Measurements from ENCODE around the gene LRRC39. TPM values are rescaled to one million over a fixed set of nuclear protein-coding genes. Genes with fewer than 3 reads are reported as not detected.

LRRC39 gene
- total RNA-seq, 1 donor from 2014 or later: 0.43 TPM

DNA sequence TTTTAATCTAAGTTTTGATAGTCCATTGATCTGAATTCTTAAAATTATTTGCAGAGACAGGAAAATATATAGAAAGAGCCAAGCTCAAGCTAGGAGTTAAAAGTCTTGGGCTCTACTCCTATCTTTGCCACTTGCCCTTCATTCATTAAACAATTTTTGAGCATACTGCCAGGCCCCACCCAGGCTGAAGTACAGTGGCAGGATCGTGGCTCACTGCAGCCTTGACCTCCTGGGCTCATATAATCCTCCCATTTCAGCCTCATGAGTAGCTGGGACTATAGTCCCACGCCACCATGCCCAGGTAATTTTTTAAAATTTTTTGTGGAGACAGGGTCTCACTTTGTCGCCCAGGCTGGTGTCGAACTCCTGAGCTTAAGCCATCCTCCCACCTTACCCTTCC is 36.9 kb downstream of the LRRC39 start:
- Mint-ChIP-seq H3K27me3 (ENCODE audit: low read depth) (no peaks in the 10 kb centered on the region), H3K4me1 (ENCODE audit: low read depth) (peaks cover 2% of the 10 kb centered on the region), H3K36me3 (ENCODE audit: low read depth) (peaks cover 74% of the 10 kb centered on the region), H3K4me3 (ENCODE audit: low read depth) (no peak overlapping the region), H3K27ac (no peak overlapping the region), H3K9me3 (no peaks in the 10 kb centered on the region)
- no peak for DNase-seq (ENCODE audit: low spot score)
- intact Hi-C loops (cut with micrococcal nuclease): no loop called here

DNA sequence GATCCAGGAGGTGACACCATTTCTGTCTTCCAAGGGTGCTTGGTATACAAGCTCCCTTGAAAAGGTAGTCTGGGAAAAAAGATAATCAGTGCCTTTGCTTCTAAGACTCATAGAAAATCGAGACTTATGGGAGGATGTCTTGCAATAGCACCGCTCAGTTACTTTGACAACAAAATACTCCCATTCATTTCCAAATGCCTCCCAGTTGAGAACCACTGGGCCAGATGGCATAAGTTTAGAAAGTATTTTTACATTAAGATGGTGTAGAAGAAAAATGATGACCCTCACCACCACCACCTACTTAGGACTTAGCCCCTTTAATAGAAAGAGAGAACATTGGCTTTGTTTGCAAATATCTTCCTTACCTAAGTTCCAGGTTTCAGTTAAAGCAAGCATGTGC is 40.5 kb downstream of the LRRC39 start:
- H3K27me3 Mint-ChIP-seq (ENCODE audit: low read depth): no peaks in the 10 kb centered on the region
- intact Hi-C loops (cut with micrococcal nuclease): no loop called here

DNA sequence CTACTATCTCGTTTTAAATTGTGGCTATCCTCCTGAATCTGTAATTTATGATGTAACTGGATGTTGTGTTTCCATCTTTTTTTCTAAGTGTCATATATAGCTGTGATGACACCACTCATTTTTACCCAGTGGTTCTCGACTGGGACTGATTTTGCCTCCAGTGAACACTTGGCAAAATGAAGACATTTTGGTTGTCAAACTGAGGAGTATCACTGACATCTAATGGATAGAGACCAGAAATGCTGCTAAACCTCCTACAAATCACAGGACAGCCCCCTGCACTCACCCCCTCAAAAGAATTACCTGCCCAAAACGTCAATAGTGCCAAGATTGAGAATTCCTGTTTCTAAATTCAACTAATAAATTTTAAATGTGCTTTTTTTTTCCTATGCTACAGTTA is 43.2 kb downstream of the LRRC39 start:
- Mint-ChIP-seq H3K27ac (no peak overlapping the region), H3K4me1 (ENCODE audit: low read depth) (peaks cover 26% of the 10 kb centered on the region), H3K4me3 (ENCODE audit: low read depth) (peak overlapping the region; percentile 54), H3K36me3 (ENCODE audit: low read depth) (peaks cover 30% of the 10 kb centered on the region), H3K9me3 (no peaks in the 10 kb centered on the region), H3K27me3 (ENCODE audit: low read depth) (no peaks in the 10 kb centered on the region)
- DNase-seq (ENCODE audit: low spot score): no peak
- intact Hi-C loops (cut with micrococcal nuclease): loop anchor here (5.0 kb wide), 4 partner anchors 97 to 307 kb away; partner anchors contain the start of genes AGL and DBT

More for the DNA sequence above, 40.5 kb downstream of the LRRC39 start:
- H3K27ac Mint-ChIP-seq: no peak overlapping the region
- peaks cover 9% of the 10 kb centered on the region for H3K4me1 Mint-ChIP-seq (ENCODE audit: low read depth)
- peaks cover 51% of the 10 kb centered on the region for H3K36me3 Mint-ChIP-seq (ENCODE audit: low read depth)
- no peak for DNase-seq (ENCODE audit: low spot score)
- no peak overlapping the region for H3K4me3 Mint-ChIP-seq (ENCODE audit: low read depth)
- no peaks in the 10 kb centered on the region for H3K9me3 Mint-ChIP-seq

DNA sequence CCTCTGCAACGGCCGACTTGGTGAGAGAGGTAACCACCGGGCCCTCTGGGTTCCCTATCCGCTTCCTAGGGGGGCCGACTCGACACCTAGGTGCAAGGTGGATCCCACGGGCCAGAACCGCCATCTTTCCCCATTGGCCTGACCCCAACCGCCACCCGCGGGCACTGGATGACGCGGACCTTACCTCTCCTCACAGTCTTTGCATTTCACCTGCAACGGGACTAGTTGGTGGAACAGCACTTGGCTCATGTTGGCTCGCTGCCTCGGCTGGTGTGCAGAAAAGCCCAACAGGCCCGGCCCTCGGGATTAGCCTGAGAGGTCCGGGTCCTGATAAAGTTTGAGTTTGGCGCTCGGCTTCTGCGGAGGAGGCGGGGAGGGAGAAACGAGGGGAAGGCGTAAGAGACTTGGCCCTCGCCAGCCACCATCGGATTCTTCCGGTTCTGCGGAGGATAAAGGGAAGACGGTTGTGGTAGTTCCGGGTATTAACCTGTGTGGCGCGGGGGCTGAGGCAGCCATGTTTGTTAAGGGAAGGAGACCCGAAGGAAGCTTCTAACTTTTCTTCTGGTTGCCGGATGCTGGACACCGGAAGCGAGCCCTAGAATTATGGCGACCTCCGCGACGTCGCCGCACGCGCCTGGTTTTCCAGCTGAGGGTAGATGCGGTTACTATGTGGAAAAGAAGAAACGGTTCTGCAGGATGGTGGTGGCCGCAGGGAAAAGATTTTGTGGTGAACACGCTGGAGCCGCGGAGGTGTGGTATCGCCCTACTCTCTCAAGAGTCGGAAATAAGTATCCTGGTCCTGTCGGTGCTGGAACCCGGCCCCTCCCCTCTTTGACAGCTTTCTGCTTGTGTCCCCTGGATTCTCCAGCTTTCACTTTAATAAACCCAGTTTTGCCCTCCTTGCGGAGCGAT is 45.2 kb downstream of the LRRC39 start, which contains the start of the genes SASS6 and TRMT13:
Gene SASS6, minus strand, starts transcription at position 365 of the 912 bp plus-strand sequence. Its CDS starts 116 bp downstream, at position 249.
Gene TRMT13, plus strand, starts transcription at position 598 of the 912 bp plus-strand sequence. Its CDS starts 6 bp downstream, at position 604.
- Mint-ChIP-seq H3K4me1 (ENCODE audit: low read depth) (peaks cover 31% of the 10 kb centered on the region), H3K9me3 (no peaks in the 10 kb centered on the region)

DNA sequence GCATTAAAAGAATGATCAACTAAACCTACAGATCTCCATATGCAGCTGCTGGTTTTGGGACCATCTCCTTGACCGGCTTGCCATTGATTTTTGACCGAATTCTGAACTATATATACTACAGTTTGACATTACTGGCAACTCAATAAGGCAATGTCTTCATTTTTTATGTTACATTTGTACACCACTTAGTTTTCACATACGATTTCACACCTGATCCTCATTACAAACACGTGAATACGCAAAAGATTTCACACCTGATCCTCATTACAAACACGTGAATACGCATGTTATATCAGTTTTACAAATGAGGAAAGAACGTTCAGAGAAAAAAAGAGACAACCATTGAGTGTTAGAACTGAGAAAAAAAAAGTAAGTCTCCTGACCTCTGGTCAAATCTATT is 46.4 kb downstream of the LRRC39 start:
- no peak for DNase-seq (ENCODE audit: low spot score)
- peaks cover 8% of the 10 kb centered on the region for H3K36me3 Mint-ChIP-seq (ENCODE audit: low read depth)
- H3K27ac Mint-ChIP-seq: peak overlapping the region; percentile 67
- H3K4me3 Mint-ChIP-seq (ENCODE audit: low read depth): peak overlapping the region; percentile 97
- no peaks in the 10 kb centered on the region for H3K27me3 Mint-ChIP-seq (ENCODE audit: low read depth)
- intact Hi-C loops (cut with micrococcal nuclease): loop anchor here (1.0 to 5.0 kb wide), 6 partner anchors 101 to 322 kb away; partner anchors contain the start of genes AGL, DBT and SLC35A3
- no peaks in the 10 kb centered on the region for H3K9me3 Mint-ChIP-seq
- H3K4me1 Mint-ChIP-seq (ENCODE audit: low read depth): peaks cover 35% of the 10 kb centered on the region

More for the DNA sequence above, 45.2 kb downstream of the LRRC39 start, which contains the start of the genes SASS6 and TRMT13:
- peaks cover 13% of the 10 kb centered on the region for H3K36me3 Mint-ChIP-seq (ENCODE audit: low read depth)
- H3K27me3 Mint-ChIP-seq (ENCODE audit: low read depth): no peaks in the 10 kb centered on the region
- intact Hi-C loops (cut with micrococcal nuclease): loop anchor here (1.0 to 5.0 kb wide), 11 partner anchors 95 to 762 kb away; partner anchors contain the start of genes AGL, DBT, RTCA and SLC35A3
- DNase-seq (ENCODE audit: low spot score): peak; percentile 94
- peak within 1 kb of the TSS; percentile 97 for H3K4me3 Mint-ChIP-seq (ENCODE audit: low read depth)
- peak within 1 kb of the TSS; percentile 93 for H3K27ac Mint-ChIP-seq

DNA sequence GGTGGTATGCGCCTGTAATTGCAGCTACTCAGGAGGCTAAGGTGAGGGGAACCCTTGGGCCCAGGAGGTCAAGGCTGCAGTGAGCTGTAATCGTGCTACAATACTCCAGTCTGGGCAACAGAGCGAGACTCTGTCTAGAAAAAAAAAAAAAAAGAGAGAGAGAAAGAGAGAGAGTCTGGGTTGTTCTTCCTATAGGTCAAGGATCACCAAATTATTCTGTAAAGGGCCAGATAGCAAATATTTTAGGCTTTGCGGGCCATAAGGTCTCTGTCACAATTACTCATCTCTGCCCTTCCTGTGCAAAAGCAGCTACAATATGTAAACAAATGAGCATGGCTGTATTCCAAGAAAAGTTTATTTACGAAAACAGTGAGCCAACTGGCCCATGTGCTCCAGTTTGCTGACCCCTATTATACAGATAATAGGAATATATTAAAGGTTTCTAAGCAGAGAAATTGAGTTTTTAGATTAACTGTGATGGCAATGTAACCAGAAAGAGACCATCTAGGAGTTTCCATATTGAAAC is 47.4 kb downstream of the LRRC39 start:
- H3K4me1 Mint-ChIP-seq (ENCODE audit: low read depth): peaks cover 35% of the 10 kb centered on the region
- no peak overlapping the region for H3K4me3 Mint-ChIP-seq (ENCODE audit: low read depth)
- no peak overlapping the region for H3K27ac Mint-ChIP-seq
- H3K27me3 Mint-ChIP-seq (ENCODE audit: low read depth): no peaks in the 10 kb centered on the region
- intact Hi-C loops (cut with micrococcal nuclease): loop anchor here (5.0 kb wide), 4 partner anchors 102 to 312 kb away; partner anchors contain the start of genes AGL and DBT
- DNase-seq (ENCODE audit: low spot score): no peak
- peaks cover 16% of the 10 kb centered on the region for H3K36me3 Mint-ChIP-seq (ENCODE audit: low read depth)
- H3K9me3 Mint-ChIP-seq: no peaks in the 10 kb centered on the region

DNA sequence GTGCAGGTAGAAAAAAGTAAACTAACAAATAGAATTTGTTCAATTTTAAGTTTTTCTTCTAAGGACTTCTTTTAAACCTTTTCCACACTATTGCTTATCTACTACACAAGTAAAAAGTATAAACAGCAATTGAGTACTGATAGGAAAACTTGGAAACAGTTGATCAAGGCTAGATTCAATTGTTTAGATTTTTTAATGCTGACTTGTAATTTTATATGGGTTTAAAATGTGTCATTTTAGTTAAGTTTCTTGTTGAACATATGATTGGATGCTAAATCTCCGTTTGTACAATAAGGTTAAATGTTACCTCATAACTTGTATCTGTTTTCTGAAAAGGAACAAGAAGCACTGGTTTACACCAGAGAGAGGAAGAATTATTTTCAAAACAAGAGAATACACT is 50.8 kb downstream of the LRRC39 start:
- Mint-ChIP-seq H3K36me3 (ENCODE audit: low read depth) (peaks cover 12% of the 10 kb centered on the region), H3K27ac (no peak overlapping the region), H3K4me1 (ENCODE audit: low read depth) (peaks cover 27% of the 10 kb centered on the region), H3K9me3 (no peaks in the 10 kb centered on the region), H3K27me3 (ENCODE audit: low read depth) (no peaks in the 10 kb centered on the region), H3K4me3 (ENCODE audit: low read depth) (no peak overlapping the region)
- intact Hi-C loops (cut with micrococcal nuclease): loop anchor here (5.0 kb wide), 1 partner anchor 40 kb away; no protein-coding TSS in a partner anchor
- DNase-seq (ENCODE audit: low spot score): no peak

DNA sequence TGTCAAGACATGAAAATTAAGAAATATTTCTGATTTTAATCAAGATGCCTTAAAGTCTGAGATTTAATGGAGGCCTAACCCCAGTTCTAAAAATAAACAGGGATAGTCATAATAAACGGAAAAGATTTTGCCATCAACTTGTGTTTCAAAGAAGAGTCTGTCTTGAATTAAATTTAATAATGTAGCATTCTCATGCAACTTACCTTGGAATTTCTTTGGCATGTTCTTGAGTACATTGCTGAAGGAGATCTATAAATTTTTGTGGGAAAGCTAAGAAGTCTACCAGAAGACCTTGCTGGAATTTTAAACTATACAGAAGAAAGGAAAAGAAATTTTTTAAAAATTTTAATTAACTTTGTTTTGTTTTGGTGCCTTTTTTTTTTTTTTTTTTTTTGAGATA is 55.9 kb downstream of the LRRC39 start:
- Mint-ChIP-seq H3K9me3 (no peaks in the 10 kb centered on the region), H3K27me3 (ENCODE audit: low read depth) (no peaks in the 10 kb centered on the region), H3K36me3 (ENCODE audit: low read depth) (peaks cover 26% of the 10 kb centered on the region), H3K4me1 (ENCODE audit: low read depth) (no peaks in the 10 kb centered on the region), H3K27ac (no peak overlapping the region), H3K4me3 (ENCODE audit: low read depth) (no peak overlapping the region)
- intact Hi-C loops (cut with micrococcal nuclease): no loop called here
- no peak for DNase-seq (ENCODE audit: low spot score)

DNA sequence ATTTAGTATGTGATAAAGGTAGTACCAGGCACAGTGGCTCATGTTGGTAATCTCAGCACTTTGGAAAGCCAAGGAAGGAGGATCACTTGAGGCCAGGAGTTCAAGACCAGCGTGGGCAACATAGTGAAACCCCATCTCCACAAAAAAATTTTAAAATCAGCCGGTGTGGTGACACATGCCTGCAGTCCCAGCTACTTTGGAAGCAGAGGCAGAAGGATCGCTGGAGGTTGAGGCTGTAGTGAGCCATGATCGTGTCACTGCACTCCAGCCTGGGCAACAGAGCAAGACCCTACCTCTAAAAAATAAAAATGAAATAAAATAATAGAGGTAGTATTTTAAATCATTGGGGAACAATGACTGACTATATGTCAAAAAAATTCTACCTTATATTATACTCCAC is 62.5 kb downstream of the LRRC39 start:
- Mint-ChIP-seq H3K9me3 (no peaks in the 10 kb centered on the region), H3K27ac (no peak overlapping the region), H3K4me3 (ENCODE audit: low read depth) (no peak overlapping the region), H3K27me3 (ENCODE audit: low read depth) (no peaks in the 10 kb centered on the region), H3K36me3 (ENCODE audit: low read depth) (peaks cover 45% of the 10 kb centered on the region), H3K4me1 (ENCODE audit: low read depth) (no peaks in the 10 kb centered on the region)
- DNase-seq (ENCODE audit: low spot score): no peak
- intact Hi-C loops (cut with micrococcal nuclease): no loop called here

DNA sequence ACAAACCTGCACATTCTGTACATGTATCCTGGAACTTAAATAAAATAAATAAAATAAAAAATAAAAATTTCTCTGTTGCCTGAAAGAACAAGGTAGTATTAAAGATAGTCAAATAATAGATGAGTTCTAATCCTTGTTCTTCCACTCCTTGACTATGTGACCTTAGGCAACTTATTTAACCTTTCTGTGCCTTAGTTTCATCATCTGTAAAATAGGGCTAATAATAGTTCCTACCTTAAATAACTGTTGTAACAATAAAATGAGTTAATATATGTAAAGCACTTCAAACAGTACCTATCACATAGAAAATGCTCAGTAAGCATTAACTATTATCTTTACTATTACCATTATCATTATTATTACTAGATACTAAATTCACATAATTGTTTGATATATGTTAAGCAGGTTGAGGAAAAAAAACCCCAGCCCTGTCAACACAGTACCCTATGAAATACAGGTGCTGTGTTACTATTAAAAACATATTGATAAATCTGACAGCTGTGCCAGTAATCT is 68.4 kb downstream of the LRRC39 start:
- H3K27ac Mint-ChIP-seq: no peak overlapping the region
- peaks cover 39% of the 10 kb centered on the region for H3K36me3 Mint-ChIP-seq (ENCODE audit: low read depth)
- no peak for DNase-seq (ENCODE audit: low spot score)
- intact Hi-C loops (cut with micrococcal nuclease): no loop called here
- no peak overlapping the region for H3K4me3 Mint-ChIP-seq (ENCODE audit: low read depth)
- H3K4me1 Mint-ChIP-seq (ENCODE audit: low read depth): peaks cover 4% of the 10 kb centered on the region
- H3K27me3 Mint-ChIP-seq (ENCODE audit: low read depth): no peaks in the 10 kb centered on the region
- no peaks in the 10 kb centered on the region for H3K9me3 Mint-ChIP-seq

DNA sequence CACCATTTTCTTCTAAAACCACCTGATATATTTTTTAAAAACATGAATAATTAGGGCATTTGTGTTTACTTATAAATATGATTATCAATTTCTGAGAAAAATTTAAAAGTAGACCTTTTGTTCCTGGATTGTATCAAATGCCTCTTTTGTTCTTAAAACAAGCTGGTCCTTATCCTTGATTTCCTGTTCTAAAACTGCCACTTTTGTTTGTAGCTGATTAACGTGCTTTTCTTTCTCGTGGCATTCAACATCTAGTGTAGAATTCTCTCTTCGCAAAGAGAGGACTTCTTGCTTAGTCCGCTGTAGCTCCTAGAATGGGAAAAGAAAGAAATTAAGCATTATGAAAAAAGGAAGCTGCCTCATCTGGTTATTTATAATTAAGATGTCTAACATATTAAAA is 70.4 kb downstream of the LRRC39 start:
- H3K36me3 Mint-ChIP-seq (ENCODE audit: low read depth): peaks cover 44% of the 10 kb centered on the region
- H3K4me3 Mint-ChIP-seq (ENCODE audit: low read depth): no peak overlapping the region
- H3K27me3 Mint-ChIP-seq (ENCODE audit: low read depth): no peaks in the 10 kb centered on the region
- H3K27ac Mint-ChIP-seq: no peak overlapping the region
- H3K4me1 Mint-ChIP-seq (ENCODE audit: low read depth): peaks cover 4% of the 10 kb centered on the region
- H3K9me3 Mint-ChIP-seq: no peaks in the 10 kb centered on the region
- no peak for DNase-seq (ENCODE audit: low spot score)
- intact Hi-C loops (cut with micrococcal nuclease): no loop called here

DNA sequence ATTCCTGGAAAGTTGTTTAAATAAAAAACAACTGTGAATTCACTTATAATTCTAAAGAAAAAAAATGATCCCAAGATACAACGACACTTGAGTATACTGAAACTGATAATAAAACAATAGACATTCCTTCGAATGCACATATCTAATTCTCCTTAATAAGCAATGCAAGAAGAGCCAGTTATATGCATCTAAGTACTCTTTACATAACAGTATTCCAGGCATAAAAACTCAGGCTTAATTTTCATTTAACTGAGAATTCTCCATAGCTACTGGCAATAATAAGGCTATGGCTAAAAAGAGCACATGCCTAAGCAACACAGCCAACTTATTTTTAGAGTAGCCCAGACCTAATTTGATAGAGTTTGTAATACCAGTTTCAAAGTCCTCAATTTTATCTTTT is 76.5 kb downstream of the LRRC39 start:
- no peak overlapping the region for H3K27ac Mint-ChIP-seq
- H3K9me3 Mint-ChIP-seq: no peaks in the 10 kb centered on the region
- no peak overlapping the region for H3K4me3 Mint-ChIP-seq (ENCODE audit: low read depth)
- no peak for DNase-seq (ENCODE audit: low spot score)
- intact Hi-C loops (cut with micrococcal nuclease): no loop called here
- H3K27me3 Mint-ChIP-seq (ENCODE audit: low read depth): no peaks in the 10 kb centered on the region
- no peaks in the 10 kb centered on the region for H3K4me1 Mint-ChIP-seq (ENCODE audit: low read depth)
- H3K36me3 Mint-ChIP-seq (ENCODE audit: low read depth): peaks cover 70% of the 10 kb centered on the region
